MCF 10A (cell line): Measurements from ENCODE around the gene PRSS50. TPM values are rescaled to one million over a fixed set of nuclear protein-coding genes. Genes with fewer than 3 reads are reported as not detected.

Experiments
- BruUV-seq: library from RNA; stranded (reverse); fragments of 400-500 nt; replicated peaks from 2 replicates; lab custom pipeline; 2021; lab: Mats Ljungman, UMichigan
- CTCF ChIA-PET: fragments of 300-600 bp; sonication (Branson Sonifier 250); formaldehyde crosslinking; extraction: SDS; loops from one replicate; lab custom pipeline; 2021; ENCODE audit warnings: antibody characterized with exemption, inconsistent platforms; lab: Yijun Ruan, JAX
- POLR2A ChIA-PET: fragments of 300-600, 350-650 bp; sonication (Branson Sonifier 250); formaldehyde crosslinking; extraction: SDS; loops from one replicate; lab custom pipeline; 2020; ENCODE audit warnings: antibody characterized with exemption, inconsistent platforms; lab: Yijun Ruan, JAX
- DNase-seq: peaks from one replicate; pipeline ENCODE4 v3.0.0-alpha.2; 2018; ENCODE audit not compliant: unreplicated experiment
- H3K27ac Mint-ChIP-seq: one replicate; pipeline ENCODE4 v1.8.0; 2022; ENCODE audit warnings: mild to moderate bottlenecking, low read depth, mixed read lengths; ENCODE audit not compliant: unreplicated experiment
- H3K27me3 Mint-ChIP-seq: one replicate; pipeline ENCODE4 v1.8.0; 2022; ENCODE audit warnings: mixed read lengths; ENCODE audit not compliant: insufficient read depth, unreplicated experiment
- H3K36me3 Mint-ChIP-seq: one replicate; pipeline ENCODE4 v1.8.0; 2022; ENCODE audit warnings: mild to moderate bottlenecking, moderate library complexity, mixed read lengths; ENCODE audit not compliant: insufficient read depth, unreplicated experiment
- H3K4me1 Mint-ChIP-seq: one replicate; pipeline ENCODE4 v1.8.0; 2022; ENCODE audit warnings: mixed read lengths; ENCODE audit not compliant: insufficient read depth, unreplicated experiment
- H3K4me3 Mint-ChIP-seq: one replicate; pipeline ENCODE4 v1.8.0; 2022; ENCODE audit warnings: mild to moderate bottlenecking, moderate library complexity, mixed read lengths; ENCODE audit not compliant: unreplicated experiment
- H3K9me3 Mint-ChIP-seq: one replicate; pipeline ENCODE4 v1.8.0; 2022; ENCODE audit warnings: mixed read lengths; ENCODE audit not compliant: unreplicated experiment
- CTCF ChIP-seq: fragments of 200-600 bp; IDR thresholded peaks from one replicate; pipeline ENCODE4 v1.8.0; 2022; ENCODE audit warnings: antibody characterized with exemption, mild to moderate bottlenecking; ENCODE audit not compliant: unreplicated experiment
- intact Hi-C: fragments of 100-400 bp; cut with micrococcal nuclease; formaldehyde crosslinking; loops from 2 replicates; pipeline ENCODE4 v1.14.1; 2022
- total RNA-seq: library from RNA; stranded (reverse); gene quantifications from 2 replicates; pipeline ENCODE4 v1.2.3, GENCODE V29; 2022

The PRSS50 gene
- total RNA-seq, 1 experiment from 2014 or later, result not detected

DNA sequence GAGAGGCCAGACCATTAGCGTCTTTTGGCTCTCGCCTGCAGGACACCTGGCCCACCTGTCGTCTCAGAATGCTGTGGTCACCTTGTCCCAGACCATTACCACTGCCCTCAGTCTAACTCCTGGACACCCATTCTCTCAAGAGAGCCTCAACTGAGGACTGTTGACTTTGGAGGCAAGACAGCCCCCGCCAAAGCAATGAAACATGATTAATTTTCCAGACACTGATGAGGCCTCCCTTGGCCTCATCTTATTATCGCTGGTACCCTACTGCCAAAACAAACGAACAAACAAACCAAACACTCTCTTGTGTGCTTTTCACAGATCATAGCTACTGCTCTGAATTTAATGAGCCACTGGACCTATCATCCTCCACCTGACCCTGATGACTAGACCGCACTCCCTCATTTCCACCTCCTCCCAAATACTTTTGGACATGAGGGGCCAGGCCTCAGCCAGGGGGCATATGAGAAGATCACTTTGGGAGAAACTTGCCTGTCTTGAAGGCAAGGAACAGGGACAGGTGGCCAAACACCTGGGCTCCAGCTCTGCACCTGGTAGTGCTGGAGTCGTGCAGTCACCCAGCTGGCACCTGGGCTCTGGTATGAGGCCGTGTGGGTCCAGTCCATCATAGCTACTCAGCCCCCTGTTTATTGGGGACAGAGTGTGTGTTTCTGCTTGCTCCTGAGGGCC, 51.8 kb downstream of the PRSS50 start:
- CTCF ChIA-PET, result interaction anchor here (0.6 to 1.2 kb wide), 5 partner anchors 28 to 470 kb away, joined by 3 to 4 read pairs (median 3); no protein-coding TSS in a partner anchor

GRCh38 chr3:46664971-46665762, 52.5 kb downstream of the PRSS50 start:
- Mint-ChIP-seq H3K27ac (no peak overlapping the region), H3K4me1 (peaks cover 32% of the 10 kb centered on the region), H3K9me3 (no peaks in the 10 kb centered on the region), H3K4me3 (no peak overlapping the region), H3K27me3 (no peaks in the 10 kb centered on the region), H3K36me3 (peaks cover 10% of the 10 kb centered on the region)
- intact Hi-C loops, result no loop called here
- no TSS peak for BruUV-seq
- POLR2A ChIA-PET, result interaction anchor here (1.2 to 3.2 kb wide), 4 partner anchors 13 to 28 kb away, joined by 3 to 13 read pairs (median 6); partner anchors contain the start of gene ALS2CL
- no peak for DNase-seq
- CTCF ChIA-PET, result interaction anchor here (0.6 to 5.9 kb wide), 4 partner anchors 9 to 471 kb away, joined by 3 to 42 read pairs (median 4); no protein-coding TSS in a partner anchor
- no peak for TF ChIP-seq CTCF

More for the DNA sequence above, 51.8 kb downstream of the PRSS50 start:
- DNase-seq, result no peak
- peaks cover 10% of the 10 kb centered on the region for H3K36me3 Mint-ChIP-seq
- H3K4me1 Mint-ChIP-seq, result peaks cover 25% of the 10 kb centered on the region
- TF ChIP-seq CTCF, result no peak
- no peak overlapping the region for H3K4me3 Mint-ChIP-seq
- intact Hi-C loops, result no loop called here
- no peak overlapping the region for H3K27ac Mint-ChIP-seq
- POLR2A ChIA-PET, result interaction anchor here (0.8 to 3.2 kb wide), 7 partner anchors 8 to 177 kb away, joined by 3 to 13 read pairs (median 5); no protein-coding TSS in a partner anchor
- no peaks in the 10 kb centered on the region for H3K27me3 Mint-ChIP-seq
- H3K9me3 Mint-ChIP-seq, result no peaks in the 10 kb centered on the region
- no TSS peak for BruUV-seq

DNA sequence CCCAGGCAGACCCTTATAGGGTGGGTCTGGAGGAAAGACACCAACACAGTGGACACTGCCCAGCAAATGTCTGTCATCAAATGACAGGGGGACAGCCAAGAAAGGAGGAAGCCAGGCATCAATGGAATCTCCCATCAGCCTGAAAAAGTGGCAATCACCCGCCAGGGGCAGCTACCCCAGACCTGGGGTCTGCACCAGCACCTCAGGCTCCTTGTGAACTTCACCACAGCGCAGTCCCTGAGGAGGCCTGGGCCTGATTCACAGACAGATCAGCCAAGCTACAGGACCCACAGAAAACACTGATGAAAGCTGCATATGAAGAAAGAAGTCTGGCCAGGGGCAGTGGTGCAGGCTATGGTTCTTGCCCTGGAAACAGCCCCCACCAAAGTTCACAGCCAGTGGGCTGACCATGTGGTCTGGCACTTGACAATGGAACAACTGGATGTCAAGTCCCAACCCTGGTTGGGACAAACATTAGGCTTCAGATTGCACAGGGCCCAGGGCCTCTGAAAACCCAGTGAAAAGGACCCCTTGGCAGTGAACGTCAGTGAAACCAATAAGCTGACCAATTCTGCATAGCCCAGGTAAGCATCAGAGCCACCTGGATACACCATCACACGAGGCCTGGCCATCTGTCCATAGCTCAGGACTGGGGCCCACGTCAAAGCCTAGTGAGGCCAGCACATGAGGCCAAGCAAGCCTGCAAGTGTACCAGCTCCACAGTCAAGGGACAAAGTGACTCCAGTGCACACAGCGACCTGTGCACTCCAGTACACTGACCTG, 53.3 kb downstream of the PRSS50 start:
- TF ChIP-seq CTCF, result no peak
- peaks cover 10% of the 10 kb centered on the region for H3K36me3 Mint-ChIP-seq
- DNase-seq, result no peak
- POLR2A ChIA-PET, result interaction anchor here (0.7 to 3.2 kb wide), 4 partner anchors 11 to 28 kb away, joined by 3 to 8 read pairs (median 4); partner anchors contain the start of gene ALS2CL
- no peaks in the 10 kb centered on the region for H3K27me3 Mint-ChIP-seq
- intact Hi-C loops, result no loop called here
- no peaks in the 10 kb centered on the region for H3K9me3 Mint-ChIP-seq
- H3K4me1 Mint-ChIP-seq, result peaks cover 33% of the 10 kb centered on the region
- no TSS peak for BruUV-seq
- no peak overlapping the region for H3K4me3 Mint-ChIP-seq
- no peak overlapping the region for H3K27ac Mint-ChIP-seq
- CTCF ChIA-PET, result interaction anchor here (0.6 to 5.9 kb wide), 4 partner anchors 10 to 320 kb away, joined by 3 to 42 read pairs (median 4); no protein-coding TSS in a partner anchor
